CD4-positive, CD25-positive, alpha-beta regulatory T cell (primary cell): ENCODE results near the gene CLDN11. TPM values are rescaled to one million over a fixed set of nuclear protein-coding genes. Genes with fewer than 3 reads are reported as not detected.

ENCODE experiments used
- ATAC-seq, 2 donors: fragments of 150-1000 bp; cut with Tn5 transposase; one replicate each; pipeline ENCODE4 v1.10.0; 2021; ENCODE audit warnings: low read depth in 2 of 2, moderate number of reproducible peaks in 2 of 2, moderate library complexity in 1 of 2
- DNase-seq, 3 donors: peaks; one replicate each; pipeline versions ENCODE4 v3.0.0 to v3.0.0-alpha.2; 2012 to 2022; ENCODE audit warnings: mixed read lengths in 1 of 3
- H3K27ac ChIP-seq: one replicate; pipeline ENCODE4 v1.7.0; 2013; ENCODE audit warnings: mild to moderate bottlenecking, low read length; ENCODE audit not compliant: insufficient read depth, poor library complexity, severe bottlenecking
- H3K27me3 ChIP-seq: one replicate; pipeline ENCODE4 v1.7.0; 2013; ENCODE audit warnings: low read length; ENCODE audit not compliant: control insufficient read depth, insufficient read depth
- H3K36me3 ChIP-seq: one replicate; pipeline ENCODE4 v1.7.0; 2013; ENCODE audit warnings: mild to moderate bottlenecking, low read length, moderate library complexity; ENCODE audit not compliant: control insufficient read depth, insufficient read depth
- H3K4me1 ChIP-seq: 2 replicates; pipeline ENCODE4 v1.7.0; 2013; ENCODE audit warnings: mild to moderate bottlenecking, low read length; ENCODE audit not compliant: insufficient read depth, control insufficient read depth, poor library complexity, severe bottlenecking
- H3K4me3 ChIP-seq: one replicate; pipeline ENCODE4 v1.7.0; 2013; ENCODE audit warnings: low read depth, mild to moderate bottlenecking, low read length, moderate library complexity
- H3K9me3 ChIP-seq, 2 experiments: 1 replicate in 1 of 2; 2 replicates in 1 of 2; pipeline ENCODE4 v1.7.0; 2013; ENCODE audit warnings: low read length in 2 of 2, mild to moderate bottlenecking in 1 of 2, moderate library complexity in 1 of 2; ENCODE audit not compliant: control insufficient read depth in 2 of 2
- H3K27ac Mint-ChIP-seq, 3 donors: one replicate each; pipeline ENCODE4 v1.8.0; 2020 to 2022; ENCODE audit warnings: mild to moderate bottlenecking in 3 of 3, mixed read lengths in 3 of 3, moderate library complexity in 2 of 3
- H3K27me3 Mint-ChIP-seq: one replicate; pipeline ENCODE4 v1.8.0; 2022; ENCODE audit warnings: mild to moderate bottlenecking, mixed read lengths
- H3K36me3 Mint-ChIP-seq: one replicate; pipeline ENCODE4 v1.8.0; 2020; ENCODE audit warnings: mixed read lengths
- H3K4me1 Mint-ChIP-seq, 4 donors: one replicate each; pipeline ENCODE4 v1.8.0; 2020 to 2022; ENCODE audit warnings: mixed read lengths in 4 of 4, mild to moderate bottlenecking in 1 of 4
- H3K4me3 Mint-ChIP-seq, 4 donors: one replicate each; pipeline ENCODE4 v1.8.0; 2020 to 2022; ENCODE audit warnings: mild to moderate bottlenecking in 4 of 4, mixed read lengths in 4 of 4, moderate library complexity in 3 of 4
- H3K9me3 Mint-ChIP-seq, 7 donors: one replicate each; pipeline ENCODE4 v1.8.0; 2020 to 2022; ENCODE audit warnings: mixed read lengths in 7 of 7, mild to moderate bottlenecking in 3 of 7, moderate library complexity in 2 of 7
- polyA plus RNA-seq, 4 donors: library from polyadenylated mRNA; unstranded; fragments of 300-500 nt; fragmentation: Illumina TruSeq; gene quantifications; one replicate each; pipeline ENCODE4 v1.2.3, GENCODE V29; 2021
- total RNA-seq: library from RNA; stranded (reverse); gene quantifications from one replicate; pipeline ENCODE4 v1.2.3, GENCODE V29; 2022

CLDN11 gene
- total and polyA plus RNA-seq, 5 donors from 2014 or later = not detected

- no peaks in the 10 kb centered on the region for H3K9me3 ChIP-seq
- no peak for DNase-seq
- ATAC-seq = no peak
Observed at GRCh38 chr3:170463011-170463410, 44.3 kb downstream of the CLDN11 start.

GRCh38 chr3:170465955-170466354, 47.3 kb downstream of the CLDN11 start:
- H3K4me3 ChIP-seq = no peak overlapping the region
- Mint-ChIP-seq H3K36me3 (no peaks in the 10 kb centered on the region), H3K4me3 (no peak overlapping the region), H3K9me3 (peaks cover 0 to 3% (median 0%) of the 10 kb centered on the region in 7 donors), H3K27ac (no peak overlapping the region), H3K27me3 (peaks cover 30% of the 10 kb centered on the region), H3K4me1 (no peaks in the 10 kb centered on the region)
- H3K4me1 ChIP-seq = no peaks in the 10 kb centered on the region
- H3K9me3 ChIP-seq = no peaks in the 10 kb centered on the region
- H3K27me3 ChIP-seq = peaks cover 3% of the 10 kb centered on the region
- DNase-seq (no peak), ATAC-seq (no peak)
- H3K36me3 ChIP-seq = no peaks in the 10 kb centered on the region
- H3K27ac ChIP-seq = no peak overlapping the region

More at GRCh38 chr3:170463011-170463410, 44.3 kb downstream of the CLDN11 start:
- Mint-ChIP-seq H3K4me1 (no peaks in the 10 kb centered on the region), H3K36me3 (no peaks in the 10 kb centered on the region), H3K27me3 (peaks cover 19% of the 10 kb centered on the region), H3K27ac (no peak overlapping the region), H3K4me3 (no peak overlapping the region), H3K9me3 (peaks cover 0 to 2% (median 0%) of the 10 kb centered on the region in 7 donors)
- no peaks in the 10 kb centered on the region for H3K36me3 ChIP-seq
- no peaks in the 10 kb centered on the region for H3K4me1 ChIP-seq
- no peak overlapping the region for H3K27ac ChIP-seq
- H3K4me3 ChIP-seq = no peak overlapping the region
- no peaks in the 10 kb centered on the region for H3K27me3 ChIP-seq

GRCh38 chr3:170467007-170467406, 48.3 kb downstream of the CLDN11 start:
- Mint-ChIP-seq H3K9me3 (peaks cover 0 to 3% (median 0%) of the 10 kb centered on the region in 7 donors), H3K36me3 (no peaks in the 10 kb centered on the region), H3K27me3 (peaks cover 25% of the 10 kb centered on the region), H3K4me1 (no peaks in the 10 kb centered on the region), H3K27ac (no peak overlapping the region), H3K4me3 (no peak overlapping the region)
- DNase-seq = no peak
- Histone ChIP-seq H3K9me3 (no peaks in the 10 kb centered on the region), H3K4me1 (no peaks in the 10 kb centered on the region), H3K36me3 (no peaks in the 10 kb centered on the region), H3K27ac (no peak overlapping the region), H3K4me3 (no peak overlapping the region), H3K27me3 (peaks cover 4% of the 10 kb centered on the region)
- ATAC-seq = no peak

DNA sequence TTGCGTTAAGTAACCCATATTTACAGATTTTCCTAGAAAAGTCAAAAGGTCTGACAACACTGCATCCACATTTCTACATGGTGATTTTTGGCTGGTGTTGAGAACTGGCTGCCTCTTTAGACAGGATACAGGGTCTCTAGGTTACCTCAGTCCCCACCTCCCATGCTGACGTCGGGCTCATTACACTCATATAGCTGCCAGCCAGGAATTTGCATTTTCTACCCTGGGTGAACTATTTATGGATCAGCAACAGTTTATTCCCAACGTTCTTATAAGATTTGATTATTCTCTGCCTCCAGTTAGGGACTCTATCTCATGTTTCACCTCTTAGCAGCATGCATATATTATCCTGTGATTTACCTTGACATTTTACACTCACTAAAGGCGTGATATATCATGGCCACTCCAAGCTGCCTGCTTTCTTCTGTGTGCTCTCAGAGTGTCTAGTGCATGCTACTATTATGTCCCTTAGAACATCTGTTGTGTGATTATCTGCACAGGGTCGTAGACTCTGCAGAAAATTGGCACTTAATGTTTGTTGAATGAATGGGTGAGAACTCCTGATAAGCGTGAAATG, 49.0 kb downstream of the CLDN11 start:
- ATAC-seq = no peak
- peaks cover 0 to 3% (median 0%) of the 10 kb centered on the region in 7 donors for H3K9me3 Mint-ChIP-seq
- no peak overlapping the region for H3K27ac Mint-ChIP-seq
- no peaks in the 10 kb centered on the region for H3K36me3 Mint-ChIP-seq
- H3K27ac ChIP-seq = no peak overlapping the region
- no peaks in the 10 kb centered on the region for H3K4me1 Mint-ChIP-seq
- H3K27me3 Mint-ChIP-seq = peaks cover 25% of the 10 kb centered on the region
- H3K4me3 Mint-ChIP-seq = no peak overlapping the region
- peaks cover 4% of the 10 kb centered on the region for H3K27me3 ChIP-seq
- H3K9me3 ChIP-seq = no peaks in the 10 kb centered on the region
- DNase-seq = no peak
- no peaks in the 10 kb centered on the region for H3K36me3 ChIP-seq
- no peak overlapping the region for H3K4me3 ChIP-seq
- H3K4me1 ChIP-seq = no peaks in the 10 kb centered on the region

DNA sequence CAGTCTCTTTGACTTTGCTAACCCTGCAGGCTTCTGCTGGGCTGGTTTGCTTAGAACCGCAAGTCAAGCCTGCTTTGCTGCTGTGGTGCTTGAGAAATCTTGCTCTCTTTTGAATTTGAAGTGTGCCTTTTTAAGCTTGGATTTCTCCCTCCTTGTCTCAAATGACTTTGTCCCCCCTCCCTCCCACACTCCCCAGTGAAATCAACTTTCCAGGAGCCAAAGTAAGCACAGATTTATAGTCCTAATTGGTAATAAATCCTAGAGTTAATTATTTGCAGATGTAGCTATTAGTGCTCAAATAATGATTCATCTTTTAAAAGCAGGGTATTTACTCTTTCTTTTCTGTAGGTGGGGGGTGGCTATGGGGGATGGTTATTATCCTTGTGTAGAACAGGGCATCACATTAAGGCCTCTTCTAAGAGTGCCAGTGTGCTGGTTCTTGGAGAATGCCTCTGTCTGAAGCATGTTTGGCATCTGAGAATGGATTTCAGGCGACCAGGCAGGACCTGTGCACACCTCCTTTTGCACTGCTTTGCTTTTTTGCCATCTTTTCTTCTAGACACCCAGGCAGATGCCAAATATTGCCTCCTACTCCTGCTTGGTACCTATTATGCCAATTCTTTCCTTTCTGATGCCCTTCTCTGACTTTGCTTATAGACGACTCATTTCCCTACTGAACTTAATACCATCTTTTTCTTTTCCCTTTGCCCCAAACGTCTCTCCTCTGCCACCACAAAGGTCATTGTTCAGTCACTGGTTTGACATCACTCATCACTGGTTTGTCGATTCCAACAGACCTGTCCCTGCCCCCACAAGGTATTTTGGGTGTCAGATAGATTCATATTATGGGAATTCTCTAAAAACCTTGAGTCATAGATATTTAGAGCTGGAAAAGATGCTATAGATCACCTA, 50.7 kb downstream of the CLDN11 start:
- Histone ChIP-seq H3K4me3 (no peak overlapping the region), H3K27me3 (peaks cover 9% of the 10 kb centered on the region), H3K36me3 (no peaks in the 10 kb centered on the region), H3K9me3 (no peaks in the 10 kb centered on the region), H3K4me1 (no peaks in the 10 kb centered on the region), H3K27ac (no peak overlapping the region)
- no peak overlapping the region for H3K4me3 Mint-ChIP-seq
- no peaks in the 10 kb centered on the region for H3K36me3 Mint-ChIP-seq
- no peaks in the 10 kb centered on the region for H3K4me1 Mint-ChIP-seq
- H3K9me3 Mint-ChIP-seq = peaks cover 0 to 3% (median 0%) of the 10 kb centered on the region in 7 donors
- H3K27me3 Mint-ChIP-seq = peaks cover 17% of the 10 kb centered on the region
- DNase-seq = no peak
- H3K27ac Mint-ChIP-seq = no peak overlapping the region
- ATAC-seq = no peak

DNA sequence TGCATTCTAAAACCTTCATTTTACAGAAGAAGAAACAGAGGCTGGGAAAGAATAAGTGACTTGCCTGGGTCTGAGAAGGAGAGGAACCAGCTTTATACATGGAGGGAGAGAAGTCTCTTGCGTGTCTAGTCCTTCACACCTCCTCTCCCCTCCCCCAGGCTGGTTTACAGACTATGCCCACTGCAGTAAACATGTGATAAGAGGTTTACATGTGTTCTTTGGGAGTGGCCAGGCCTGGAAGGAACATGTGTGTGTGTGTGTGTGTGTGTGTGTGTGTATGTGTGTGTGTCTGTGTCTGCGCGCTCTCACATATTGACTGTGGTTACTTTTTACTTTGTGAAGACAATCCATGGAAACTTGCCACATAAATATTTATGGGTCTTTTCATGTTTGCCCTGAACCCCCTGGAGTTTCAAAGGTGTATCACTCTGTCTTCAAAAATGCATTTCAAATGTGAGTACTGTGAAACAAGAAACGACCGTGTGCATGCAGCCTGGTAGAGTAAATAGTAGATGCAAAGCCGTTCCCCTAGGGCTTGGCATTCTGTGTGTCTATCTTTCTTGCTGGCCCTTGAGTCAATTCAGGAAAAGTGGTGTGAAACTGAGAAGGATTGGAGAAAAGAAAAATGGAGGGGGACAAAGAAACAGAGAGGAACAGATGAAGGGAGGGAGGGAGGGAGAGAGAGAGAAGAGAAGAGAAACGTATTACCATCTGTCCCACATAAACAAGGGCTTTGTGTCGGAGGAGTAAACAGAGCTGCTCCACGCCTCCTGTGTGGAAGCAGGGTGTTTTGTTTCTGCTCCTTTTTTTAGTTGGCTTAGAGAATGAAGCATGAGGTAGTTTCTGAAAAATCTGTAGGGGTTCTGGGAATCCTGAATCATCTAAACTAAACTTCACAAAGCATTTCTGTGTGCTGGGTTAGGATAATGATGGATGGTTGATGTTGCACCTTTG, 51.7 kb downstream of the CLDN11 start:
- H3K27me3 ChIP-seq = peaks cover 9% of the 10 kb centered on the region
- peaks cover 20% of the 10 kb centered on the region for H3K27me3 Mint-ChIP-seq
- H3K4me1 Mint-ChIP-seq = no peaks in the 10 kb centered on the region
- DNase-seq = no peak
- H3K4me3 Mint-ChIP-seq = no peak overlapping the region
- H3K36me3 ChIP-seq = no peaks in the 10 kb centered on the region
- H3K4me1 ChIP-seq = no peaks in the 10 kb centered on the region
- ATAC-seq = no peak
- H3K9me3 Mint-ChIP-seq = peaks cover 0 to 3% (median 0%) of the 10 kb centered on the region in 7 donors
- no peak overlapping the region for H3K27ac ChIP-seq
- no peak overlapping the region for H3K4me3 ChIP-seq
- H3K27ac Mint-ChIP-seq = no peak overlapping the region
- H3K36me3 Mint-ChIP-seq = no peaks in the 10 kb centered on the region
- H3K9me3 ChIP-seq = no peaks in the 10 kb centered on the region

DNA sequence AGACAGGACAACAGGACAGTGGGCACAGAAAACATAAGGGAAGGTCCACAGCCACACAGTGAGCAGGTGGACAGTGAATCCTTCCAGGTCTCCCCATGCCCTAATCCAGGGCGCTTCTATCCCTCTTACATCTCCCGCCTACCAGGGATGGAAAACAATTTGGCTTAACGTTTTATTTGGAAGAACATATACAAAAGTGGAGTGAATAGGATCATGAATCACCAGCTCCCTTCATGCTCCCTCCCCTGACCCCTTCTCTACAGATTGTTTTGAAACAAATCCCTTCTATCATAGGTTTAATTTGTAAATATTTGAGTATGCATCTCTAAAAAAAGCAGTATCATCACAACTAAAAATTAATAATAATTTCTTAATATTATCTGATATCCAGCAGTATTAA, 52.5 kb downstream of the CLDN11 start:
- Histone ChIP-seq H3K36me3 (no peaks in the 10 kb centered on the region), H3K9me3 (no peaks in the 10 kb centered on the region), H3K27me3 (peaks cover 9% of the 10 kb centered on the region), H3K27ac (no peak overlapping the region), H3K4me3 (no peak overlapping the region), H3K4me1 (no peaks in the 10 kb centered on the region)
- Mint-ChIP-seq H3K27me3 (peaks cover 20% of the 10 kb centered on the region), H3K4me3 (no peak overlapping the region), H3K36me3 (no peaks in the 10 kb centered on the region), H3K27ac (no peak overlapping the region), H3K9me3 (peaks cover 0 to 3% (median 0%) of the 10 kb centered on the region in 7 donors), H3K4me1 (no peaks in the 10 kb centered on the region)
- DNase-seq = no peak
- ATAC-seq = no peak
